Transverse colon (tissue), 4 donors: ENCODE results near the gene PHETA2. TPM values are rescaled to one million over a fixed set of nuclear protein-coding genes. Genes with fewer than 3 reads are reported as not detected.
"Not testable (repeated sequence)": the region's sequence is repeated elsewhere in the genome, so short reads cannot be mapped to it uniquely, and the experiment has no call there.

Experiments
- DNase-seq: peaks from one replicate; pipeline ENCODE4 v3.0.0-alpha.2; 2019
- H3K27ac ChIP-seq, 4 donors: fragments of 200-600 bp; sonication (generic); 2 replicates each; pipeline ENCODE4 v1.5.1; 2016 to 2018; ENCODE audit warnings: inconsistent platforms in 4 of 4
- H3K27me3 ChIP-seq: fragments of 200-600 bp; sonication (generic); 2 replicates; pipeline ENCODE4 v1.5.1; 2017; ENCODE audit warnings: inconsistent platforms
- H3K36me3 ChIP-seq, 4 donors: fragments of 200-600 bp; sonication (generic); 2 replicates each; pipeline ENCODE4 v1.5.1; 2017 to 2019; ENCODE audit warnings: inconsistent platforms in 4 of 4
- H3K4me1 ChIP-seq, 4 donors: fragments of 200-600 bp; sonication (generic); 2 replicates each; pipeline ENCODE4 v1.5.1; 2017 to 2020; ENCODE audit warnings: inconsistent platforms in 4 of 4
- H3K4me3 ChIP-seq, 4 donors: fragments of 200-600 bp; sonication (generic); 1 replicate in 1 of 4; 2 replicates in 3 of 4; pipeline versions ENCODE4 v1.5.1 to v1.6.1; 2017 to 2019; ENCODE audit warnings: inconsistent platforms in 4 of 4
- H3K9me3 ChIP-seq, 2 donors: fragments of 200-600 bp; sonication (generic); 2 replicates each; pipeline ENCODE4 v1.5.1; 2017 to 2019; ENCODE audit warnings: inconsistent platforms in 2 of 2
- EP300 ChIP-seq: sonication (generic); formaldehyde crosslinking; IDR thresholded peaks from one replicate; pipeline ENCODE4 v1.6.1; 2017; ENCODE audit warnings: antibody characterized with exemption, low read depth
- POLR2A ChIP-seq: fragments of 450-650 bp; IDR thresholded peaks from one replicate; pipeline ENCODE4 v1.6.1; 2016; ENCODE audit warnings: antibody characterized with exemption, mild to moderate bottlenecking, moderate library complexity
- POLR2AphosphoS5 ChIP-seq, 3 donors: sonication (generic); formaldehyde crosslinking; IDR thresholded peaks; one replicate each; pipeline ENCODE4 v1.6.1; 2016; ENCODE audit warnings: antibody characterized with exemption in 3 of 3
- WGBS, 2 donors: methylation state at CpG; one replicate each; pipeline ENCODE4 v1.1.5; 2018; ENCODE audit warnings: low coverage in 1 of 2; 5-methylcytosine and 5-hydroxymethylcytosine counted together
- in situ Hi-C, 4 donors: fragments of 200-750 bp; cut with MboI; loops; one replicate each; pipeline versions ENCODE4 v1.15.0 to v1.15.1; 2017; ENCODE audit warnings: low sequenced_read_pairs in 3 of 4, low pct_ligation_motif_present in 1 of 4, low pct_unique_long_range_greater_than_20kb in 1 of 4
- intact Hi-C: fragments of 100-400 bp; cut with DNase I; formaldehyde crosslinking; loops from one replicate; pipeline ENCODE4 v1.15.1; 2023; ENCODE audit warnings: low total_unique reads
- total RNA-seq, 4 donors: library from RNA; depleted of rRNA; stranded (reverse); fragments of >200 nt; gene quantifications; one replicate each; pipeline ENCODE4 v1.1.0, GENCODE V29; 2016
- TF ChIP-seq, protein P1 (sequence below), 5 experiments: fragments of 200-600 bp in 3 of 5; fragments of 450-650 bp in 2 of 5; sonication (generic) in 3 of 5; IDR thresholded peaks; 1 replicate in 2 of 5; 2 replicates in 3 of 5; pipeline ENCODE4 v1.5.1; 2016 to 2017; ENCODE audit warnings: antibody characterized with exemption in 5 of 5, inconsistent platforms in 3 of 5, mild to moderate bottlenecking in 2 of 5, moderate library complexity in 1 of 5

Gene PHETA2
- total RNA-seq, 4 donors from 2014 or later, result 6.4 to 17.6 (median 12.7) TPM

DNA sequence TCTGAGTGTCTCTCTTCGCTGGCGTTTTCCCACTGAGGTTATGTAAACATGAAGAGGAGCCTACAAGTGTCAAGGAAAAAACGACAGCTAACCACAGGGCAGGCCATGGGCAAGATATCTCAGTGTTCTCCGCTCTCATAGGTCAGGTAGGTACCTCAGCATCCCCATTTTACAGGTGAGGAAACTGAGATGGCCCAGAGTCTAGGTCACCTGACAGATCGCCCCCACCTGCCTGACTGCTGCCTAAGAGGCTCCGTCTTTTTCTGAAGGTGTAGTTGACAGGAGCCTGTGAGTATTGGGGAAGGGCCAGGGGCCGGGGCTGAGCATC is 17.4 kb downstream of the PHETA2 start:
- TF ChIP-seq EP300 (no peak), POLR2A (no peak), POLR2AphosphoS5 (IDR thresholded peaks at IDR 0.05) (no peak)
- TF ChIP-seq, protein P1, sequence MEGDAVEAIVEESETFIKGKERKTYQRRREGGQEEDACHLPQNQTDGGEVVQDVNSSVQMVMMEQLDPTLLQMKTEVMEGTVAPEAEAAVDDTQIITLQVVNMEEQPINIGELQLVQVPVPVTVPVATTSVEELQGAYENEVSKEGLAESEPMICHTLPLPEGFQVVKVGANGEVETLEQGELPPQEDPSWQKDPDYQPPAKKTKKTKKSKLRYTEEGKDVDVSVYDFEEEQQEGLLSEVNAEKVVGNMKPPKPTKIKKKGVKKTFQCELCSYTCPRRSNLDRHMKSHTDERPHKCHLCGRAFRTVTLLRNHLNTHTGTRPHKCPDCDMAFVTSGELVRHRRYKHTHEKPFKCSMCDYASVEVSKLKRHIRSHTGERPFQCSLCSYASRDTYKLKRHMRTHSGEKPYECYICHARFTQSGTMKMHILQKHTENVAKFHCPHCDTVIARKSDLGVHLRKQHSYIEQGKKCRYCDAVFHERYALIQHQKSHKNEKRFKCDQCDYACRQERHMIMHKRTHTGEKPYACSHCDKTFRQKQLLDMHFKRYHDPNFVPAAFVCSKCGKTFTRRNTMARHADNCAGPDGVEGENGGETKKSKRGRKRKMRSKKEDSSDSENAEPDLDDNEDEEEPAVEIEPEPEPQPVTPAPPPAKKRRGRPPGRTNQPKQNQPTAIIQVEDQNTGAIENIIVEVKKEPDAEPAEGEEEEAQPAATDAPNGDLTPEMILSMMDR (IDR thresholded peaks at IDR 0.05), result no peak
- in situ Hi-C loops, result loop anchor here in 1 of 4 donors (10.0 kb wide), 1 partner anchor 353 kb away; no protein-coding TSS in a partner anchor
- DNase-seq, result no peak
- intact Hi-C loops, result loop anchor here (2.0 kb wide), 1 partner anchor 343 kb away; no protein-coding TSS in a partner anchor
- H3K4me3 ChIP-seq, result peak overlapping the region; percentile 4 to 71 (median 50)
- 22% methylated on average over 7 of the region's 7 CpGs; no CpG with 5 or more reads in 1 of the 2 donors for WGBS, 2 donors
- no peaks in the 10 kb centered on the region for H3K9me3 ChIP-seq
- H3K36me3 ChIP-seq, result peaks cover 0 to 7% (median 2%) of the 10 kb centered on the region in 4 donors
- H3K4me1 ChIP-seq, result peaks cover 15 to 28% (median 19%) of the 10 kb centered on the region in 4 donors
- H3K27ac ChIP-seq, result peak overlapping the region; percentile 93 to 98 (median 96)
- H3K27me3 ChIP-seq, result no peaks in the 10 kb centered on the region

DNA sequence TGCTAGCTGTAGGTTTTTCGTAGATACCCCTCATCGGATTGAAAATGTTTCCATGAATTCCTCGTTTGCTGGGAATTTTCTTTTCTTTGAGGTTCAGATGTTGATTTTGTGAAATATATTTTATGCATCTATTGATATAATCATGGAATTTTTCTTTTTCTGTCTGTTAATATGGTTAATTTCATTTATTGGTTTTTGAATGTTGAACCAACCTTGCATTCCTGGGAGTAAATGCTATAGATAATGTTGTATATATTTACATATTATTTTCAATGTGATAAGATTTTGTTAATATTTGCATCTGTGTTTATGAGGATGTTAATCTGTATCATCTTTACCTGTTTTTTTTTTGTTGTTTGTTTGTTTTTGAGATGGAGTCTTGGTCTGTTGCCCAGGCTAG is 27.2 kb downstream of the PHETA2 start:
- intact Hi-C loops (no loop called here), in situ Hi-C loops (no loop called here)
- DNase-seq, result no peak
- WGBS, 2 donors, result 95 to 96% methylated on average over 3 of the region's 3 CpGs
- no peak overlapping the region for H3K4me3 ChIP-seq
- H3K9me3 ChIP-seq, result peaks cover 42 to 45% of the 10 kb centered on the region in 2 donors
- TF ChIP-seq POLR2AphosphoS5 (IDR thresholded peaks at IDR 0.05) (no peak), EP300 (no peak), POLR2A (no peak)
- TF ChIP-seq, protein P1 (IDR thresholded peaks at IDR 0.05), result no peak
- H3K27me3 ChIP-seq, result no peaks in the 10 kb centered on the region
- H3K4me1 ChIP-seq, result no peaks in the 10 kb centered on the region
- no peak overlapping the region for H3K27ac ChIP-seq
- peaks cover 0 to 7% (median 0%) of the 10 kb centered on the region in 4 donors for H3K36me3 ChIP-seq

DNA sequence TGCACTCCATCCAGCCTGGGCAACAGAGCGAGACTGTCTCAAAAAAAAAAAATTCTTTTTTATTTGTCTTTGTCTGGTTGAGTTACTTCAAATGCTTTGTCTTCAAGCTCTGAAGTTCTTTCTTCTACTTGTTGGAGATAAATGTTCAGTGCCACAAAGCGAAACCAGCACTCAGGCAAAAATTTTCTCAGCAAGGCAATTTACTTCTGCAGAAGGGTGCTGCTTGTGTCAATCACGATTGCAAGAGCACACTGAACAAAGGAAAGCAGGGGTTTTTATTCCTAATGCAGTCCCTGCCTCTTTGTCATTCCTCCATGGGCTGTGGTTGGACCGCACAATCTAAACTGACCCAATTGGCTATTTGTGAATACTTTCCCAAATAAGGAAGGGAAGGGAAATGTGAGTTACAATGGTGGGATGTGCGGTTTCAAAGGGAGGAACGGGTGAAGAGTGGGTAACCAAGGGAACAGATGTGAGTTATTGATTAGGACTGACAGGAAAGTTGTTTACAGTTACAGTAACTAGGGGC is 30.3 kb downstream of the PHETA2 start:
- in situ Hi-C loops, intact Hi-C loops, H3K27ac ChIP-seq, H3K27me3 ChIP-seq, DNase-seq, H3K4me3 ChIP-seq, H3K36me3 ChIP-seq, H3K4me1 ChIP-seq: not testable (repeated sequence)
- H3K9me3 ChIP-seq, result peaks cover 42 to 45% of the 10 kb centered on the region in 2 donors
- WGBS, 2 donors, result 86 to 89% methylated on average over 2 to 6 of the region's 6 CpGs

DNA sequence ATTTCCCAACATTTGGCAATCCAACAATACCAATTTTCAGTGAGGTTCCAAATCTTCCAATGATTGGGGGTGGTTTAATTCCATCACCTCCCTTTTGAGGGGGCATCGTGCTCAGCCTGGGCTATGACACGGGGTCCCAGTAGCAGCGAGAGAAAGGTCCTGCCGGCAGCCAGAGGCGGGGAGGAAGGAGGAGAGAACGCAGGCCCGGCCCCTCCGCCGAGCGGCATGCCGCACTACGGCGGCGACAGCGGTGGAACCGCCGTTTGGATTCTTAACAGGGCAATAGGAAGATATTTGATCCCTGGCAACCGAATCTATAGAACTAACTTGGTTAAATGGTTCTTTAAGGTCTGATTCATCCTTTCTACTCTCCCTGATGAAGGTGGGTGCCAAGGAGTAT is 34.8 kb downstream of the PHETA2 start:
- Histone ChIP-seq H3K27ac (no peak overlapping the region), H3K4me1 (no peaks in the 10 kb centered on the region), H3K9me3 (peaks cover 17 to 18% of the 10 kb centered on the region in 2 donors), H3K36me3 (no peaks in the 10 kb centered on the region), H3K27me3 (no peaks in the 10 kb centered on the region), H3K4me3 (no peak overlapping the region)
- WGBS, 2 donors, result 71 to 85% methylated on average over 1 to 18 of the region's 18 CpGs
- no peak for TF ChIP-seq EP300
- no peak for TF ChIP-seq POLR2A
- TF ChIP-seq POLR2AphosphoS5 (IDR thresholded peaks at IDR 0.05), result no peak
- TF ChIP-seq, protein P1 (IDR thresholded peaks at IDR 0.05), result no peak
- intact Hi-C loops (no loop called here), in situ Hi-C loops (no loop called here)
- DNase-seq, result no peak

DNA sequence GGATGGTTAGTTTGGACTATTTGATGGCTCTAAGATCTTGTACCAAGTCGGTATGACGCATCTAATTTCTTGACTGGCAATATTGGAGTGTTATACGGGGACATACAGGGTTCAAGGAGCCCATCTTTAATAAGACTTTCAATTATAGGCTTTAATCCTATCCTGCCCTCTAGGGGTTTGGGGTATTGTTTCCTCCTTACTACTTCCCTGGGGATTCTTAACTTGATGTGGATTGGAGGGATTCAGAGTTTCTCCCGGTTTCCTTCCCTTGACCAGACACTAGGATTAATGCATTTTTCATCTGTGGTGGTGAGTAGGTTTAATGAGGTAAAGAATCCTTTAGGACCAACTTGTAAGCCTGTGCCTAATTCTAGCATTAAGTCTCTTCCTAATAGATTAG is 37.8 kb downstream of the PHETA2 start:
- Histone ChIP-seq H3K27me3 (no peaks in the 10 kb centered on the region), H3K4me1 (no peaks in the 10 kb centered on the region), H3K27ac (no peak overlapping the region), H3K9me3 (peaks cover 8 to 11% of the 10 kb centered on the region in 2 donors), H3K4me3 (no peak overlapping the region), H3K36me3 (no peaks in the 10 kb centered on the region)
- WGBS, 2 donors, result 93 to 100% methylated on average over 1 to 4 of the region's 4 CpGs
- DNase-seq, result no peak
- in situ Hi-C loops (no loop called here), intact Hi-C loops (no loop called here)
- TF ChIP-seq POLR2AphosphoS5 (IDR thresholded peaks at IDR 0.05) (no peak), POLR2A (no peak), EP300 (no peak)
- TF ChIP-seq, protein P1 (IDR thresholded peaks at IDR 0.05), result no peak

DNA sequence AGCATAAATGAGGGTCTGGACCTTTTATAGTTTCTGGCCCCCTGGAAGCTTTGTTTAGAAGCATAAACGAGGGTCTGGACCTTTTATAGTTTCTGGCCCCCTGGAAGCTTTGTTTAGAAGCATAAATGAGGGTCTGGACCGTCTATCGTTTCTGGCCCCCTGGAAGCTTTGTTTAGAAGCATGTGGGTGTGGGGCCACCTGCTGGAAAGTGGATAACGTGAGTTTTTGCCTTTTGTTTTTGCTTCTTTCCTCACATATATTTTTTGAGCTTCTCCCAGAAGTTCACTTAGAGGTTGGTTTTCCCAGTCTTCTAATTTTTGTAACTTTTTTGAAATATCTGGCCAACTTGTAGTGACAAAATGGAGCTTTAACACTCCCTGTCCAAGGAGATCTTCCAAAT is 38.7 kb downstream of the PHETA2 start:
- 28% methylated on average over 2 to 4 of the region's 4 CpGs for WGBS, 2 donors
- DNase-seq, H3K27me3 ChIP-seq, intact Hi-C loops, H3K36me3 ChIP-seq, in situ Hi-C loops, H3K4me1 ChIP-seq, H3K27ac ChIP-seq, H3K4me3 ChIP-seq: not testable (repeated sequence)
- H3K9me3 ChIP-seq, result peaks cover 8 to 11% of the 10 kb centered on the region in 2 donors
